Mammary epithelial cell (primary cell): Measurements from ENCODE around the gene INSL3.

Experiments used
- CTCF ChIP-seq, 2 donors: IDR thresholded peaks in 1 of 2; conservative IDR thresholded peaks in 1 of 2; 2 replicates each; pipeline ENCODE4 v1.5.1; 2011 to 2012; ENCODE audit warnings: inconsistent platforms in 2 of 2, low read length in 2 of 2, mild to moderate bottlenecking in 2 of 2, control low read depth in 1 of 2, low read depth in 1 of 2; ENCODE audit not compliant: insufficient read depth in 1 of 2; ENCODE audit errors: extremely low read depth in 1 of 2
- EZH2 ChIP-seq: IDR thresholded peaks from 2 replicates; pipeline ENCODE4 v1.6.1; 2012; ENCODE audit warnings: low read length, inconsistent platforms, borderline replicate concordance

GRCh38 chr19:17790059-17790780 is 31.1 kb downstream of the INSL3 start:
- TF ChIP-seq CTCF (conservative IDR thresholded peaks at IDR 0.05 in 1 of 2, IDR thresholded peaks at IDR 0.05 in 1 of 2; ENCODE audit: extremely low read depth in 1 of 2, insufficient read depth in 1 of 2, low read depth in 1 of 2, low read length in 2 of 2): no peak
- no peak for TF ChIP-seq EZH2
